Activated CD4-positive, CD25-positive, alpha-beta regulatory T cell treated with anti-CD3 and anti-CD28 coated beads, Interleukin-2, amount 50 U/mL, for 16 hours (primary cell): ENCODE results near the gene CTNNA3.

Experiments used
- DNase-seq: peaks from one replicate; pipeline ENCODE4 v3.0.0-alpha.2; 2020; ENCODE audit warnings: low read depth, low spot score

Gene CTNNA3

GRCh38 chr10:66098595-66099480 lies 1597.2 kb downstream of the CTNNA3 start:
- no peak for DNase-seq

GRCh38 chr10:66095610-66096009 lies 1600.4 kb downstream of the CTNNA3 start:
- no peak for DNase-seq

- DNase-seq = no peak
These were observed 1610.1 kb downstream of the CTNNA3 start for GRCh38 chr10:66085906-66086305.

- no peak for DNase-seq
These were observed 1624.1 kb downstream of the CTNNA3 start for GRCh38 chr10:66071907-66072306.

GRCh38 chr10:66058594-66058993 lies 1637.4 kb downstream of the CTNNA3 start:
- no peak for DNase-seq

GRCh38 chr10:66049335-66049734 lies 1646.7 kb downstream of the CTNNA3 start:
- no peak for DNase-seq

- DNase-seq = no peak
These were observed 1650.1 kb downstream of the CTNNA3 start for GRCh38 chr10:66045859-66046258.

- DNase-seq = no peak
These were observed 1654.2 kb downstream of the CTNNA3 start for GRCh38 chr10:66041771-66042170.

- DNase-seq = no peak
These were observed 1657.4 kb downstream of the CTNNA3 start for GRCh38 chr10:66038623-66039022.

GRCh38 chr10:66026321-66026720 lies 1669.7 kb downstream of the CTNNA3 start:
- no peak for DNase-seq

- no peak for DNase-seq
These were observed 1670.8 kb downstream of the CTNNA3 start for GRCh38 chr10:66025186-66025585.

- DNase-seq = no peak
These were observed 1674.6 kb downstream of the CTNNA3 start for GRCh38 chr10:66021423-66021822.

- DNase-seq = no peak
These were observed 1687.8 kb downstream of the CTNNA3 start for GRCh38 chr10:66008221-66008620.

GRCh38 chr10:66006411-66006810 lies 1689.6 kb downstream of the CTNNA3 start:
- no peak for DNase-seq

- DNase-seq = no peak
These were observed 1702.5 kb downstream of the CTNNA3 start for GRCh38 chr10:65993451-65993850.

GRCh38 chr10:65968871-65969270 lies 1727.1 kb downstream of the CTNNA3 start:
- no peak for DNase-seq

GRCh38 chr10:65968437-65968836 lies 1727.6 kb downstream of the CTNNA3 start:
- no peak for DNase-seq

- no peak for DNase-seq
These were observed 1731.8 kb downstream of the CTNNA3 start for GRCh38 chr10:65964205-65964604.

- no peak for DNase-seq
These were observed 1743.9 kb downstream of the CTNNA3 start for GRCh38 chr10:65952086-65952485.

GRCh38 chr10:65950075-65950474 lies 1745.9 kb downstream of the CTNNA3 start:
- DNase-seq = no peak

- DNase-seq = no peak
These were observed 1746.5 kb downstream of the CTNNA3 start for GRCh38 chr10:65949526-65949925.

- DNase-seq = no peak
These were observed 1750.9 kb downstream of the CTNNA3 start for GRCh38 chr10:65945061-65945460.

- DNase-seq = no peak
These were observed 1752.5 kb downstream of the CTNNA3 start for GRCh38 chr10:65943451-65943850.
